ENCODE data around the gene OR52B6.

OR52B6 gene

GRCh38 chr11:5620651-5621521, 40.2 kb downstream of the OR52B6 start:
- peak; percentile 78 for DNase-seq (ENCODE audit: low read depth)
- no peak overlapping the region for H3K4me3 ChIP-seq (ENCODE audit: control insufficient read depth, low read depth, low read length)
- TF ChIP-seq CTCF (IDR thresholded peaks at IDR 0.05; ENCODE audit: control insufficient read depth, insufficient read depth, low read depth, low read length, missing control alignments): no peak

GRCh38 chr11:5621580-5621979, 40.9 kb downstream of the OR52B6 start:
- no peak for TF ChIP-seq CTCF (IDR thresholded peaks at IDR 0.05; ENCODE audit: control insufficient read depth, insufficient read depth, low read depth, low read length, missing control alignments)
- DNase-seq (ENCODE audit: low read depth): no peak
- H3K4me3 ChIP-seq (ENCODE audit: control insufficient read depth, low read depth, low read length): no peak overlapping the region

- no peak for DNase-seq (ENCODE audit: low read depth)
- no peak for TF ChIP-seq CTCF (IDR thresholded peaks at IDR 0.05; ENCODE audit: control insufficient read depth, insufficient read depth, low read depth, low read length, missing control alignments)
- no peak overlapping the region for H3K4me3 ChIP-seq (ENCODE audit: control insufficient read depth, low read depth, low read length)
These were observed 42.1 kb downstream of the OR52B6 start for GRCh38 chr11:5622802-5623201.

GRCh38 chr11:5624489-5625279, 44.0 kb downstream of the OR52B6 start, which contains the start of gene TRIM34:
TRIM34 (plus strand) TSS chr11:5625001; CDS start chr11:5632332, 7,331 bp downstream.
- peak within 1 kb of the TSS; percentile 66 for H3K4me3 ChIP-seq (ENCODE audit: control insufficient read depth, low read depth, low read length)
- DNase-seq (ENCODE audit: low read depth): peak; percentile 35
- TF ChIP-seq CTCF (IDR thresholded peaks at IDR 0.05; ENCODE audit: control insufficient read depth, insufficient read depth, low read depth, low read length, missing control alignments): no peak

- TF ChIP-seq CTCF (IDR thresholded peaks at IDR 0.05; ENCODE audit: control insufficient read depth, insufficient read depth, low read depth, low read length, missing control alignments): no peak
These were observed 44.6 kb downstream of the OR52B6 start for GRCh38 chr11:5625281-5625680.

GRCh38 chr11:5626196-5626595, 45.5 kb downstream of the OR52B6 start:
- no peak overlapping the region for H3K4me3 ChIP-seq (ENCODE audit: control insufficient read depth, low read depth, low read length)
- TF ChIP-seq CTCF (IDR thresholded peaks at IDR 0.05; ENCODE audit: control insufficient read depth, insufficient read depth, low read depth, low read length, missing control alignments): no peak
- peak; percentile 42 for DNase-seq (ENCODE audit: low read depth)

More at GRCh38 chr11:5625281-5625680, 44.6 kb downstream of the OR52B6 start:
- peak overlapping the region; percentile 66 for H3K4me3 ChIP-seq (ENCODE audit: control insufficient read depth, low read depth, low read length)
- DNase-seq (ENCODE audit: low read depth): no peak

Measured in AG09309 (cell line).